GM12878 (cell line): Measurements from ENCODE around the gene RGS6.

Experiments used
- BACH1 ChIP-seq: fragments of 450-650 bp; IDR thresholded peaks from 2 replicates; pipeline ENCODE4 v1.6.1; 2017; ENCODE audit warnings: mild to moderate bottlenecking, borderline replicate concordance
- EGR1 ChIP-seq, 2 experiments: IDR thresholded peaks; 1 replicate in 1 of 2; 2 replicates in 1 of 2; pipeline ENCODE4 v1.6.1; 2011 to 2012; ENCODE audit warnings: low read depth in 2 of 2, low read length in 2 of 2, borderline replicate concordance in 1 of 2, mild to moderate bottlenecking in 1 of 2, moderate library complexity in 1 of 2
- EZH2 ChIP-seq: IDR thresholded peaks from 2 replicates; pipeline ENCODE4 v1.6.1; 2012; ENCODE audit warnings: low read depth, mild to moderate bottlenecking, control low read depth, inconsistent platforms, low read length, borderline replicate concordance; ENCODE audit not compliant: control insufficient read depth
- POLR2A ChIP-seq: IDR thresholded peaks from 2 replicates; pipeline ENCODE4 v1.6.1; 2011; ENCODE audit warnings: low read depth, mild to moderate bottlenecking, low read length
- TAF1 ChIP-seq: IDR thresholded peaks from 2 replicates; pipeline ENCODE4 v1.6.1; 2011; ENCODE audit warnings: mild to moderate bottlenecking, low read depth, low read length, borderline replicate concordance
- TARDBP ChIP-seq: IDR thresholded peaks from 2 replicates; pipeline ENCODE4 v1.6.1; 2016; ENCODE audit warnings: borderline replicate concordance
- YY1 ChIP-seq: IDR thresholded peaks from 2 replicates; pipeline ENCODE4 v1.6.1; 2011; ENCODE audit warnings: low read depth, mild to moderate bottlenecking, low read length
- ZZZ3 ChIP-seq: IDR thresholded peaks from 2 replicates; pipeline ENCODE4 v1.6.1; 2011; ENCODE audit warnings: low read depth; ENCODE audit not compliant: control insufficient read depth, insufficient read length
- TF ChIP-seq, protein P1 (sequence below), 3 experiments: IDR thresholded peaks in 2 of 3; conservative IDR thresholded peaks in 1 of 3; 2 replicates each; pipeline ENCODE4 v1.5.1; 2011; ENCODE audit warnings: low read depth in 3 of 3, low read length in 3 of 3, mild to moderate bottlenecking in 3 of 3, control low read depth in 2 of 3, moderate library complexity in 2 of 3, inconsistent platforms in 1 of 3, mixed read lengths in 1 of 3; ENCODE audit not compliant: control insufficient read depth in 2 of 3, insufficient read depth in 1 of 3; ENCODE audit errors: extremely low read depth in 1 of 3
- TF ChIP-seq, protein P2 (sequence below): IDR thresholded peaks from 2 replicates; pipeline ENCODE4 v1.6.1; 2012; ENCODE audit warnings: low read depth, low read length, improper control_type of control experiment
- TF ChIP-seq, protein P3 (sequence below): fragments of 450-650 bp; IDR thresholded peaks from 2 replicates; pipeline ENCODE4 v1.6.1; 2014; ENCODE audit warnings: mild to moderate bottlenecking

DNA sequence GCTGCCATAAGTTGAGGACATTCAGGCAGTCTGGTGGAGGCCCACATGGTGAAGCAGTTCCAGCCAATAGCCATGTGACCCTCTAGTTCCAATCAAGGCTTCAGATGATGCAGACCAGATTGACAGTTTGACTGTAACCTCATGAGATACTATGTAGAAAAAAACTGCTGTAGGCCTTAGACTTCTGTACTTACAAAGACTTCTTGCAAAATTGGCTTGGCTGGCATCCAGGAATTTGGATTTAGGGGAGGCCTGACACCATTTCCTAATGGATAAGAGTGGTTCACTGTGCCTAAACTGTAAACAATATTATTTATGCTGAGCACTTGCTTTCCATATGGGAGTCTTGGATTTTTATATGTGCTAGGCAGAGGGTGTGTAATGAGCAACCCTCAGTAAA, 76.4 kb downstream of the RGS6 start:
- TF ChIP-seq, protein P1, sequence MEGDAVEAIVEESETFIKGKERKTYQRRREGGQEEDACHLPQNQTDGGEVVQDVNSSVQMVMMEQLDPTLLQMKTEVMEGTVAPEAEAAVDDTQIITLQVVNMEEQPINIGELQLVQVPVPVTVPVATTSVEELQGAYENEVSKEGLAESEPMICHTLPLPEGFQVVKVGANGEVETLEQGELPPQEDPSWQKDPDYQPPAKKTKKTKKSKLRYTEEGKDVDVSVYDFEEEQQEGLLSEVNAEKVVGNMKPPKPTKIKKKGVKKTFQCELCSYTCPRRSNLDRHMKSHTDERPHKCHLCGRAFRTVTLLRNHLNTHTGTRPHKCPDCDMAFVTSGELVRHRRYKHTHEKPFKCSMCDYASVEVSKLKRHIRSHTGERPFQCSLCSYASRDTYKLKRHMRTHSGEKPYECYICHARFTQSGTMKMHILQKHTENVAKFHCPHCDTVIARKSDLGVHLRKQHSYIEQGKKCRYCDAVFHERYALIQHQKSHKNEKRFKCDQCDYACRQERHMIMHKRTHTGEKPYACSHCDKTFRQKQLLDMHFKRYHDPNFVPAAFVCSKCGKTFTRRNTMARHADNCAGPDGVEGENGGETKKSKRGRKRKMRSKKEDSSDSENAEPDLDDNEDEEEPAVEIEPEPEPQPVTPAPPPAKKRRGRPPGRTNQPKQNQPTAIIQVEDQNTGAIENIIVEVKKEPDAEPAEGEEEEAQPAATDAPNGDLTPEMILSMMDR (IDR thresholded peaks at IDR 0.05 in 2 of 3, conservative IDR thresholded peaks at IDR 0.05 in 1 of 3; ENCODE audit: control insufficient read depth in 2 of 3, extremely low read depth in 1 of 3, insufficient read depth in 1 of 3, low read depth in 3 of 3, low read length in 3 of 3), result no peak
- TF ChIP-seq POLR2A, result no peak
- no peak for TF ChIP-seq ZZZ3
- TF ChIP-seq TAF1, result no peak
- no peak for TF ChIP-seq YY1
- TF ChIP-seq, protein P2, sequence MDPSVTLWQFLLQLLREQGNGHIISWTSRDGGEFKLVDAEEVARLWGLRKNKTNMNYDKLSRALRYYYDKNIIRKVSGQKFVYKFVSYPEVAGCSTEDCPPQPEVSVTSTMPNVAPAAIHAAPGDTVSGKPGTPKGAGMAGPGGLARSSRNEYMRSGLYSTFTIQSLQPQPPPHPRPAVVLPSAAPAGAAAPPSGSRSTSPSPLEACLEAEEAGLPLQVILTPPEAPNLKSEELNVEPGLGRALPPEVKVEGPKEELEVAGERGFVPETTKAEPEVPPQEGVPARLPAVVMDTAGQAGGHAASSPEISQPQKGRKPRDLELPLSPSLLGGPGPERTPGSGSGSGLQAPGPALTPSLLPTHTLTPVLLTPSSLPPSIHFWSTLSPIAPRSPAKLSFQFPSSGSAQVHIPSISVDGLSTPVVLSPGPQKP, result no peak
- TF ChIP-seq, protein P3, sequence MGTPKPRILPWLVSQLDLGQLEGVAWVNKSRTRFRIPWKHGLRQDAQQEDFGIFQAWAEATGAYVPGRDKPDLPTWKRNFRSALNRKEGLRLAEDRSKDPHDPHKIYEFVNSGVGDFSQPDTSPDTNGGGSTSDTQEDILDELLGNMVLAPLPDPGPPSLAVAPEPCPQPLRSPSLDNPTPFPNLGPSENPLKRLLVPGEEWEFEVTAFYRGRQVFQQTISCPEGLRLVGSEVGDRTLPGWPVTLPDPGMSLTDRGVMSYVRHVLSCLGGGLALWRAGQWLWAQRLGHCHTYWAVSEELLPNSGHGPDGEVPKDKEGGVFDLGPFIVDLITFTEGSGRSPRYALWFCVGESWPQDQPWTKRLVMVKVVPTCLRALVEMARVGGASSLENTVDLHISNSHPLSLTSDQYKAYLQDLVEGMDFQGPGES, result no peak
- no peak for TF ChIP-seq TARDBP
- no peak for TF ChIP-seq EZH2
- TF ChIP-seq EGR1 (IDR thresholded peaks at IDR 0.05; ENCODE audit: borderline replicate concordance in 1 of 2, low read depth in 2 of 2, low read length in 2 of 2), result no peak
- TF ChIP-seq BACH1, result no peak
